Measurements from ENCODE around the gene PSTK.

PSTK gene, protein sequence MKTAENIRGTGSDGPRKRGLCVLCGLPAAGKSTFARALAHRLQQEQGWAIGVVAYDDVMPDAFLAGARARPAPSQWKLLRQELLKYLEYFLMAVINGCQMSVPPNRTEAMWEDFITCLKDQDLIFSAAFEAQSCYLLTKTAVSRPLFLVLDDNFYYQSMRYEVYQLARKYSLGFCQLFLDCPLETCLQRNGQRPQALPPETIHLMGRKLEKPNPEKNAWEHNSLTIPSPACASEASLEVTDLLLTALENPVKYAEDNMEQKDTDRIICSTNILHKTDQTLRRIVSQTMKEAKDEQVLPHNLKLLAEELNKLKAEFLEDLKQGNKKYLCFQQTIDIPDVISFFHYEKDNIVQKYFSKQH

DNA sequence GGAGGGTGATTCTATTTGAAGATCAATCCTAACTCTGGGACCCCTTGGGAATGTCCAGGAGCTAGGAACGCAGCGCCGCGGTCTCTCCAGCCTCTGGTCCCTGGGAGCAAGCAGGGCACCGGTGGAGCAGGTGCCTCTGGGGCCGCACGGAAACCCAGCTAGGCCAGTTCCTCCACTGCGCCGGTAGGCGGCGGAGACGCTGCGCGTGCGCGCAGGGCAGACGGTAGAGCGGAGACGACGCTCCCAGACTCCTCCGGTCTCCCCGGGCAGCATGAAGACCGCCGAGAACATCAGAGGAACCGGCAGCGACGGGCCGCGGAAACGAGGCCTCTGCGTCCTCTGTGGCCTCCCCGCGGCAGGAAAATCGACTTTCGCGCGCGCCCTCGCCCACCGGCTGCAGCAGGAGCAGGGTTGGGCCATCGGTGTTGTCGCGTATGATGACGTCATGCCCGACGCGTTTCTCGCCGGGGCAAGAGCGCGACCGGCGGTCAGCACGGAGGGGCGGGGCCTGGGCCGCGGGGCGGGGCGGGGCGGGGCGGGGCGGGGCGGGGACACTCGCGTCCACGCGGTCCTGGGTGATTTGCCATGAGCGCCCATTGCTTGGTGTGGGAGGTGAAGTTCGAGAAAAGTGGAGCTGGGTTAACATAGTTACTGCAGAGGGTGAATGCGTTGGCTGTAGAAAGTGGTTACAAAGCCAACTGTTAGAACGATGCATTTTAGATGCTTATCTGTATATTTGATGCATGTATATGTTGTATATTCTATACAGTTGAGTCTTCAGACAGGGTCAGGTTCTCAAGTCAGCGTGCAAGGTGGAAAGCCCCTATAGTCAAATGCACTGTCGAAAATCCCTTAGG is at the start of gene PSTK:
PSTK (plus strand) TSS at position 193 of the 857 bp plus-strand sequence; CDS start at position 272, 79 bp downstream.
- TF ChIP-seq, protein P1, sequence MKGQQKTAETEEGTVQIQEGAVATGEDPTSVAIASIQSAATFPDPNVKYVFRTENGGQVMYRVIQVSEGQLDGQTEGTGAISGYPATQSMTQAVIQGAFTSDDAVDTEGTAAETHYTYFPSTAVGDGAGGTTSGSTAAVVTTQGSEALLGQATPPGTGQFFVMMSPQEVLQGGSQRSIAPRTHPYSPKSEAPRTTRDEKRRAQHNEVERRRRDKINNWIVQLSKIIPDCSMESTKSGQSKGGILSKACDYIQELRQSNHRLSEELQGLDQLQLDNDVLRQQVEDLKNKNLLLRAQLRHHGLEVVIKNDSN (IDR thresholded peaks at IDR 0.05), result peak; percentile 1; the same call in 1 of the 2 replicates
- TF ChIP-seq EGR1 (IDR thresholded peaks at IDR 0.05), result no peak
- TF ChIP-seq TEAD4 (IDR thresholded peaks at IDR 0.05), result no peak; the same call in none of the 2 replicates
- TF ChIP-seq FOXM1 (IDR thresholded peaks at IDR 0.05; ENCODE audit: borderline replicate concordance, low read depth), result no peak
- TF ChIP-seq YY1 (IDR thresholded peaks at IDR 0.05; ENCODE audit: low read depth), result 0 out of 2 replicates have a peak, but pooled peaks have one; percentile 36
- TF ChIP-seq, protein P2, sequence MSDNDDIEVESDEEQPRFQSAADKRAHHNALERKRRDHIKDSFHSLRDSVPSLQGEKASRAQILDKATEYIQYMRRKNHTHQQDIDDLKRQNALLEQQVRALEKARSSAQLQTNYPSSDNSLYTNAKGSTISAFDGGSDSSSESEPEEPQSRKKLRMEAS (IDR thresholded peaks at IDR 0.05), result peak; percentile 90
- TF ChIP-seq RAD21 (IDR thresholded peaks at IDR 0.05; ENCODE audit: low read depth), result peak; percentile 47; the same call in 1 of the 2 replicates
- TF ChIP-seq TCF12 (IDR thresholded peaks at IDR 0.05; ENCODE audit: low read depth), result peak; percentile 78
- peak; percentile 41; the same call in 1 of the 2 replicates for TF ChIP-seq EP300 (IDR thresholded peaks at IDR 0.05; ENCODE audit: borderline replicate concordance)
- TF ChIP-seq ZBTB7A (IDR thresholded peaks at IDR 0.05; ENCODE audit: low read depth), result peak; percentile 34; the same call in 1 of the 2 replicates
- TF ChIP-seq CREB1 (IDR thresholded peaks at IDR 0.05; ENCODE audit: low read depth), result peak; percentile 97
- TF ChIP-seq TAF1 (IDR thresholded peaks at IDR 0.05; ENCODE audit: low read depth), result peak; percentile 92
- TF ChIP-seq CEBPB (IDR thresholded peaks at IDR 0.05), result no peak
- peak; percentile 11; the same call in 1 of the 2 replicates for TF ChIP-seq NFIC (IDR thresholded peaks at IDR 0.05)
- TF ChIP-seq, protein P3, sequence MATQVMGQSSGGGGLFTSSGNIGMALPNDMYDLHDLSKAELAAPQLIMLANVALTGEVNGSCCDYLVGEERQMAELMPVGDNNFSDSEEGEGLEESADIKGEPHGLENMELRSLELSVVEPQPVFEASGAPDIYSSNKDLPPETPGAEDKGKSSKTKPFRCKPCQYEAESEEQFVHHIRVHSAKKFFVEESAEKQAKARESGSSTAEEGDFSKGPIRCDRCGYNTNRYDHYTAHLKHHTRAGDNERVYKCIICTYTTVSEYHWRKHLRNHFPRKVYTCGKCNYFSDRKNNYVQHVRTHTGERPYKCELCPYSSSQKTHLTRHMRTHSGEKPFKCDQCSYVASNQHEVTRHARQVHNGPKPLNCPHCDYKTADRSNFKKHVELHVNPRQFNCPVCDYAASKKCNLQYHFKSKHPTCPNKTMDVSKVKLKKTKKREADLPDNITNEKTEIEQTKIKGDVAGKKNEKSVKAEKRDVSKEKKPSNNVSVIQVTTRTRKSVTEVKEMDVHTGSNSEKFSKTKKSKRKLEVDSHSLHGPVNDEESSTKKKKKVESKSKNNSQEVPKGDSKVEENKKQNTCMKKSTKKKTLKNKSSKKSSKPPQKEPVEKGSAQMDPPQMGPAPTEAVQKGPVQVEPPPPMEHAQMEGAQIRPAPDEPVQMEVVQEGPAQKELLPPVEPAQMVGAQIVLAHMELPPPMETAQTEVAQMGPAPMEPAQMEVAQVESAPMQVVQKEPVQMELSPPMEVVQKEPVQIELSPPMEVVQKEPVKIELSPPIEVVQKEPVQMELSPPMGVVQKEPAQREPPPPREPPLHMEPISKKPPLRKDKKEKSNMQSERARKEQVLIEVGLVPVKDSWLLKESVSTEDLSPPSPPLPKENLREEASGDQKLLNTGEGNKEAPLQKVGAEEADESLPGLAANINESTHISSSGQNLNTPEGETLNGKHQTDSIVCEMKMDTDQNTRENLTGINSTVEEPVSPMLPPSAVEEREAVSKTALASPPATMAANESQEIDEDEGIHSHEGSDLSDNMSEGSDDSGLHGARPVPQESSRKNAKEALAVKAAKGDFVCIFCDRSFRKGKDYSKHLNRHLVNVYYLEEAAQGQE (IDR thresholded peaks at IDR 0.05; ENCODE audit: low read depth), result no peak

DNA sequence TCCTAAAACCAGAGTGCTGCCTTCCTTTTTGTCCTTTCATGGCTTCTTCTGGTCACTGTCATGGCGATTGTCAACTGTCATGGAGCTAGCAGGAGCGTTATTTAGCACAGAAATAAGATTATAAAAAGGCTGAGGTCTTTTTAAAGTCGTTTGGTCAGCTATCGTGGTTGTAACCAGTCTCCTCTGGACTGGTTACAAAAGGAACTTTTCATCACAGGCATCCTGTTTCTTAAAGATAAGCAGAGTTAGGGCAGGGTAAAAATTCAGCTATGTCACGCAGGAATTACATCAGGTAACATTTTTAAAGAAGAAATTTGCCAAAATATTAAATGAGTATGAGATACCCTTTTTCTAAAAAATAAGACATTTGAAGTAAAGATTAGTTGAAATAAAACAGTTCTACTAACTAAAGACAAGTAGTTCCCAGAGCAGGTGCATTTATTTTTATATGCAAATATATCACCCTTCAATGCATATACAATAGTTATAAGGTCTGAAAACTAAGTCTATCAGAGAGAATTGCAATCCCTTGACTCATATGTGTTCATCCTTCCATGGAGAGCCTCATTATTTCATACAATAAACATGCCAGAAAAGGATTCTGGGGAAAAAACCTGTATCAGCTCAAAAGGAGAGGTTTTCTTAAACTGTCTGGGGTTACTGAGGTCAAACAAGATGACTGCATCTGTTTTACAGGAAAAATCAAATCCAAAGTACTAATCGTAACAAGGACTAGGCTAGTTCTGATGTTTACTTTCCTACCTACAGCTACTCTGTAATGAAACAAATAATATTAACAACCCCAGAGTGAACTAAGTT is 48.9 kb upstream of the PSTK start:
- TF ChIP-seq, protein P3 (IDR thresholded peaks at IDR 0.05; ENCODE audit: low read depth), result no peak
- TF ChIP-seq, protein P2 (IDR thresholded peaks at IDR 0.05), result no peak
- TF ChIP-seq TCF12 (IDR thresholded peaks at IDR 0.05; ENCODE audit: low read depth) (no peak), TEAD4 (IDR thresholded peaks at IDR 0.05) (no peak), CREB1 (IDR thresholded peaks at IDR 0.05; ENCODE audit: low read depth) (no peak), YY1 (IDR thresholded peaks at IDR 0.05; ENCODE audit: low read depth) (no peak), EGR1 (IDR thresholded peaks at IDR 0.05) (no peak), RAD21 (IDR thresholded peaks at IDR 0.05; ENCODE audit: low read depth) (no peak), CEBPB (IDR thresholded peaks at IDR 0.05) (no peak), ZBTB7A (IDR thresholded peaks at IDR 0.05; ENCODE audit: low read depth) (no peak), TAF1 (IDR thresholded peaks at IDR 0.05; ENCODE audit: low read depth) (no peak), NFIC (IDR thresholded peaks at IDR 0.05) (no peak), EP300 (IDR thresholded peaks at IDR 0.05; ENCODE audit: borderline replicate concordance) (no peak), FOXM1 (IDR thresholded peaks at IDR 0.05; ENCODE audit: borderline replicate concordance, low read depth) (no peak)
- TF ChIP-seq, protein P1 (IDR thresholded peaks at IDR 0.05), result no peak

DNA sequence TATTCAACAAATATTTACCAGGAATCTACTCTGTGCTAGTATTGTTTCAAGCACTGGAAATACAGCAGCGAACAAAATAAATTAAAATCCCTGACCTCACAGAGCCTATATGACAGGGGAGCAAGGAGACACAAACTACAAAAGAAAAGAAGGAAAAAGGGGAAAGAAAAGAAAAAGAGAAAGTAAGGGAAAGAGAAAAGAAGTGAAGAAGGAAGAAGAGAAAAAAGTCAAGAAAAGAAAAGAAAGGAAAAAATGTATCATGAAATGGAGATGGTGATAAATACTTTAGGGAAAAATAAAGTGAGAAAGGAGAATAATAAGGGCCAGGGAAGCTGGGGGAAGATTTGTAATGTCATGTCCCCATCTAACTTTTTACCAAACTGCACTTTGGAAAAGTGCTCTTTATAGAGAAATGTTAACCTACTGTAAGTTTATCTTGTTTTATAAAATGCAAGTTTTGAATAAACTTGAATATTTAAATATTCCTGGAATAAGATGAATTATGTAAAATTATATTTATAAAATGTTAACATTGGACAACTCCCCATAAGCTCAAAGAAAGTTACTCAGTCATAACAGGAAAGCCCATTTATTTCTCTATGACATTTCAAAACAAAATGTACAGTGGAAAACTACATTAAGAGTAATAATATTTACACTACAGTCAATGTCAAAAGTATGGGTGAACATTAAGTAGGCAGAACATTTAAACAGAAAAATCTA is 40.9 kb upstream of the PSTK start:
- TF ChIP-seq CREB1 (IDR thresholded peaks at IDR 0.05; ENCODE audit: low read depth) (no peak), RAD21 (IDR thresholded peaks at IDR 0.05; ENCODE audit: low read depth) (no peak), NFIC (IDR thresholded peaks at IDR 0.05) (no peak), ZBTB7A (IDR thresholded peaks at IDR 0.05; ENCODE audit: low read depth) (no peak), EGR1 (IDR thresholded peaks at IDR 0.05) (no peak), YY1 (IDR thresholded peaks at IDR 0.05; ENCODE audit: low read depth) (no peak), CEBPB (IDR thresholded peaks at IDR 0.05) (no peak), EP300 (IDR thresholded peaks at IDR 0.05; ENCODE audit: borderline replicate concordance) (no peak), TCF12 (IDR thresholded peaks at IDR 0.05; ENCODE audit: low read depth) (no peak), TAF1 (IDR thresholded peaks at IDR 0.05; ENCODE audit: low read depth) (no peak), FOXM1 (IDR thresholded peaks at IDR 0.05; ENCODE audit: borderline replicate concordance, low read depth) (no peak), TEAD4 (IDR thresholded peaks at IDR 0.05) (no peak)
- TF ChIP-seq, protein P3 (IDR thresholded peaks at IDR 0.05; ENCODE audit: low read depth), result no peak
